GM21717 (cell line): ENCODE measurements around the gene RNF182.
"Not testable (repeated sequence)": the region's sequence is repeated elsewhere in the genome, so short reads cannot be mapped to it uniquely, and the experiment has no call there.

Experiments
- ATAC-seq: cut with Tn5 transposase; IDR thresholded peaks from one replicate; pipeline ENCODE4 v1.9.1; 2021; ENCODE audit warnings: mild to moderate bottlenecking, moderate library complexity; ENCODE audit not compliant: unreplicated experiment

Gene RNF182

GRCh38 chr6:13953061-13953705 lies 28.4 kb downstream of the RNF182 start:
- ATAC-seq, result no peak

DNA sequence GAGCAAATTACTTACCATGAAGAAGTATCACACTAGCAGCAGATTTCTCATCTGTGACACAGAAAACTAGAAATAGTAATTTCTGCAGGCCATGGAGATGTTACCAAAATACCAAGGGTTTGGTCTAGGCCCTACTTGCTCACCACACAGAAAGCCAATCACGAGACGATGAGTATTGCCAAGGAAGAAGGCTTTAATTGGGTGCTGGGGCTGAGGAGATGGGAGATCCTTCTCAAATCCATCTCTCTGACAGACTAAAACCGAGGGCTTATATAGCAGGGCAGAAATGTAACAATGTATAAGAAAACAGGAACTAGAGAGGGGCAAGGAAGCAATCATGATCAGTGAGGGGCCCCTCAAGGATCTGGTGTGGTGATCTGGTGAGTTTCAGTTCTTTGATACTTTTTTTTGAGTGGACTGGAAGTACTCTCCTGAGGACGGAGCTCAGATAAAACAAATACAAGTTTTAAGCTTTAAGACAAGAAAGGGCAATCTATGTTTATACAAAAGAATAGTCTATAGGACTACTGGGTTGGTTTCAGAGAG lies 40.9 kb downstream of the RNF182 start:
- no peak for ATAC-seq

- ATAC-seq, result no peak
Observed at GRCh38 chr6:13971303-13971702, 46.6 kb downstream of the RNF182 start.

DNA sequence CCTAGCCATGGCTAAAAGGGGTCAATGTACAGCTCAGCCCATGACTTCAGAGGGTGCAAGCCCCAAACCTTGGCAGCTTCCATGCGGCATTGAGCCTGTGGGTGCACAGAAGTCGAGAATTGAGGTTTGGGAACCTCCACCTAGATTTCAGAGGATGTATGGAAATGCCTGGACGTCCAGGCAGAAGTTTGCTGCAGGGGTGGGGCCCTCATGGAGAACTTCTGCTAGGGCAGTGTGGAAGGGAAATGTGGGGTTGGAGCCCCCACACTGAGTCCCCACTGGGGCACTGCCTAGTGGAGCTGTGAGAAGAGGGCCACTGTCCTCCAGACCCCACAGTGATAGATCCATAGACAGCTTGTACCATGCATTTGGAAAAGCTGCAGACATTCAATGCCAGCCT lies 47.9 kb downstream of the RNF182 start:
- not testable (repeated sequence) for ATAC-seq

GRCh38 chr6:13973422-13973821 lies 48.7 kb downstream of the RNF182 start:
- not testable (repeated sequence) for ATAC-seq

DNA sequence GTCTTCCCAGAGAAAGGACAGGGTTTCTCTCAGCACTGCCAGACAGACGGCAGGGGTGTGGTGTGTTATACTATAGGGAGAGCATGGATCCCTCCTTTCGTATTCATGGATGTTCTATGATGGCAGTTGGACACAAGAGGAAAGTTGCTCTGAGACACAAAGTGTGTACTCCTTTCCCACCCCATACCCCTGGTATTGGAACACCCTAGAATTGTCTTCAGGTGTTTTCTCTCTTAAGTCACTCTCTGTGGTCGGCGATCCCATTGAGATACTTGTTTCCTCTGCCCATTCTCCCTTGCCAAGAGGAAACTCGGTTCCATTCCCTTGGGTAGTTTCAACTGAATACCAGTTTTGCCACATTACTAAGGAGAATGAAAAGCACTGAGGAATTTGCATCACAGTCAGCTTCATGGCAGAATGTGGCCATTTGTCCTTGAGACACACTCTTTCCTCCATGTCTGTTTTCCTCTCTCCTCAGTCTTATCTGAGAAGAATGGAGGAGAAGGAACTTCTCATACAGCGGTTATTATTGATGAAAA lies 53.4 kb downstream of the RNF182 start:
- no peak for ATAC-seq

GRCh38 chr6:13978787-13979186 lies 54.0 kb downstream of the RNF182 start:
- ATAC-seq, result no peak

DNA sequence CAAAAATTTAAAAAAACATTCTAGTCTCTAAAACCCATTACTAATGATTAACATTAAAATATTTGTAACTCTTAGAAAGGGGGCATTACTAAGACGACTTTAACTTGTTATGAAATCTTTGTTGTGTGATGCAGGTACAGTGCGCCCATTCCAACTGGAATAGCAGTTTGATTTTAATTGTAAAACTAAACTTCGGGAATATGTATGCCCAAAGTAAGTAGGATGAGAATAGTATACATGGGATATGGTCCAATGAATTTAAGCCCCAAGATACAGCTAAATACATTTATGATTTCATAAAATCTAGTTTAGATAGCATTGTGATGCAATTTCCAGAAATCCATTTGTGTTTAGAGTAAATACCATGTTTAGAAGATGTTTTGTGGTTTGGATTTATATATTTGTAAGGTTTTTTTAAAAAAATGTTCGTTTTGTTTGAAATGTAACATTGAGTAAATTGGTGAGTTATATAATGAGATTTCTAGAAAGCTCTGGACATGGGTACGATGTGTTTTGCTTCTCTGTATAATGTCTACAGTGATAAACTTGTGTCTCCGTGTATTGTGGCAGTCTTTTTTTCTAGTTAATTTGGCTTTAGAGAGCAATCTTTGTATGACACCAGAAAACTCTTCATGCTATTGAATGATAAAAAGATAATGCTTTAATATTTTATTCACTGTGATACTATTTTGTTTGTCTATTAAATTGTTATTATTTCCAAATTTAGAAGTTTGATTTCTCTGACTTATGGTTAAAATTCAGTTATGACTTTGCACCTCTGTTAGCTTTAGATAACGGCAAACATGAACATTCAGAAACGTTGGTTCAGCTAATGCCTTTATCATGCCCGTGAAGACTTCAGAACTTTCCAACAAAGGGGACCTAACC lies 54.8 kb downstream of the RNF182 start:
- ATAC-seq, result no peak

DNA sequence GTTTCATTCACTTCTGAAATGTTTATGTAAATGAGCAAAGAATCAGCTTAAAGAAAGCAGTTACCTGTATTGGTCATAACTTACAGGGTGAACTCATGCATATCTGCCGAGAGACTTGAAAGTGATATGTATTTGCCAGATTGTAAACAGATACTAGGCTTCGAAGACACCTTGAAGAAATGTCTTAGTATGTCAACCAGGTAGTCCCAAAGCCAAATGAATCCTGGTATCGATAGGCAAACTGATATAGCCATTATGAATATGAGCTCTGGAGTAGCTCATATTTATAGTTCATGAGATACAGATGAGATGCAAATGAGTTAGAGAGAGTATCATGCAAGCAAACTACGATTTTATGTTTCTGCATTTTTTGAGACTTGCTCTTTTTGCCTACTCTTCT lies 55.8 kb downstream of the RNF182 start:
- no peak for ATAC-seq

- no peak for ATAC-seq
Observed at GRCh38 chr6:13985663-13986325, 61.0 kb downstream of the RNF182 start.

DNA sequence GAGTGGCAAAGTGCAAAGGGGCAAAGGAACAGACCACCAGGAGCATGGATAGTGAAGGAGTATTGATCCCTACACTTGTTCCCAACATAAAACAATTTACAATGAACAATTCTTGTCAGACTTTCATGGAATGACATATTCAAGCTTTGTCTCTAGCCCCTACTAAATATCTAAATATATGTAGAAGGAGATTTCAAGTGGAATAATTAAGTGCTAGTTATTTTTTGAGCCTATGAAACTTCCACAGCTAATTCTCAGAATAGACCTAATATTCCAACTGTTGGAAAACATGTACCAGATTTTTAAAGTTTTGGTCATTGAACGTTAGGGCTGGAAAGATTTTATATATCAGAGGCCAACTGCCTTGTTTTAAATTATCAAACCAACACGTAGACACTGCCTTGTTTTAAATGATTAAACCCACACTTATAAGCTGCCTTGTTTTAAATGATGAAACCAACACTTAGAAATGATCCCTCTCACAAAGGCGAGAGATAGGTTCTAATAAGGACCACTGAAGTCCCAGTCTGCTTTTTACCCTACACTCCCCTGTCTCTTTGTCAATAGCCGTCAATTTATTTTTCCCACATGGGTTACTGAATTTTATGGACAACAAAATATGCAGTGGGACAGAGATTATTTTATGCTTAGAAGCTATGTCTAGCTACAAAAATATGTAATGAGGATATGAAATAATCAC lies 62.1 kb downstream of the RNF182 start:
- ATAC-seq, result no peak

DNA sequence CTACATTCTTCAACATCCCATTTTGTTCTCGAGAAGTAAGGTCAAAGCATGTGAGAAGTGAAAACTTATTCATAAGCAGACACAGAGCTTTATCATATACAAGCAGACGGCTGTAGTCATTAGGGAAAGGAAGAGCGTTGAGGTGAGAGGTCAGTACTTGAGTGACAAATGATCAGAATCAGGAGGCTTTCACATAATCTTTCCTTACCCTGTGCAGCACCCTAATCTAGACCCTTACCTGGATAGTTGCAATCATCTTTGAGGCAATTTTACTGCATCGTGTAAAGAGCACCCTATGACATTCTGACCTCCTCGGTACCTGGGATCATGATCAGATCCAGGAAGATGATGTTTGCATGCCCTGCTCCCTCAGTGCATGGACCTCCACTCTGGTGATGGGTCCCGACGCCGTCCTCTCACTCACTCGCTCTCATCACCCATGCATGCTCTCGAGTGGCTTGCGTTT lies 62.7 kb downstream of the RNF182 start:
- no peak for ATAC-seq

DNA sequence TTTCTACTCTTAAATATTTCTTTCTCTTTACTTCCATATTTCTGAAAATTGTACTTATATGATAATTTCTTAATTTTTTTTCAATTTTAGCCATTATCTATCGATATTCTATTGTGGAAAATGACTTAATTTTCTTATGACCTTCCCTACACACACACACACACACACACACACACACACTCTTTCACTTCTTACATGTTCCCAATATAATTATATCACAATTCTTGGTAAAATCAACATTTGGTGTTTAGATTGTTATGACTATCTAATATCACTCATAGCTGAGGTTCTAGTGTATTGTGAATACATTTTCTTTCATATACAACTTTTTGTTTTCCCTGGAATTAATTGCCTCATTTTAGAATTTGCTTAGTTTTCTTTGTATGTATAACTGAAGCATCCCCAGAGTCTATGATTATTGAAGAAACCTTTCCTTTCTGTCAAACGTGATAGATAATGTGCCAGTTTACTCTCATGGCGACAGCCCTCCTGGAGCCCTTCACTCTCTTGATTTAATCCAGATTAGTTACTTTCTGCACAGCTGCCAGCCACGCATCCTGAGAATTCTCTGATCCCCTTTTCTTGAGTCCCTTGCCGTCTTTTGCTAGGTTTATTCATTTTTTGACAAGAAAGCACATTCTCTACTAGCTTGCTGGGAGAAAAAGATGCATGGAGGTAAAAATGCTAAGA lies 63.4 kb downstream of the RNF182 start:
- no peak for ATAC-seq

- no peak for ATAC-seq
Observed at GRCh38 chr6:13988908-13989307, 64.2 kb downstream of the RNF182 start.

GRCh38 chr6:13989496-13990144 lies 64.9 kb downstream of the RNF182 start:
- no peak for ATAC-seq

GRCh38 chr6:13990796-13991195 lies 66.0 kb downstream of the RNF182 start:
- no peak for ATAC-seq

GRCh38 chr6:13991393-13991792 lies 66.6 kb downstream of the RNF182 start:
- ATAC-seq, result no peak

GRCh38 chr6:13992417-13993055 lies 67.8 kb downstream of the RNF182 start:
- no peak for ATAC-seq

- ATAC-seq, result no peak
Observed at GRCh38 chr6:13993416-13993815, 68.7 kb downstream of the RNF182 start.
